Left ventricle myocardium inferior (tissue), 1 donor: ENCODE measurements around the gene SIGLEC8. TPM values are rescaled to one million over a fixed set of nuclear protein-coding genes. Genes with fewer than 3 reads are reported as not detected.

Source experiments
- DNase-seq: peaks from one replicate; pipeline ENCODE4 v3.0.0-alpha.2; 2020
- H3K27ac ChIP-seq: fragments of 200-600 bp; replicated peaks from 2 replicates; pipeline ENCODE4 v1.8.0; 2021
- H3K27me3 ChIP-seq: fragments of 200-600 bp; 2 replicates; pipeline ENCODE4 v1.8.0; 2021; ENCODE audit warnings: low read depth
- H3K36me3 ChIP-seq: fragments of 200-600 bp; 2 replicates; pipeline ENCODE4 v1.8.0; 2021
- H3K4me1 ChIP-seq: fragments of 200-600 bp; 2 replicates; pipeline ENCODE4 v1.8.0; 2021
- H3K4me3 ChIP-seq: fragments of 200-600 bp; 2 replicates; pipeline ENCODE4 v1.8.0; 2021; ENCODE audit warnings: mild to moderate bottlenecking, moderate library complexity
- H3K9me3 ChIP-seq: fragments of 200-600 bp; replicated peaks from 2 replicates; pipeline ENCODE4 v1.8.0; 2021
- CTCF ChIP-seq: fragments of 200-600 bp; IDR thresholded peaks from 2 replicates; pipeline ENCODE4 v1.8.0; 2021; ENCODE audit warnings: antibody characterized with exemption, mild to moderate bottlenecking, borderline replicate concordance
- intact Hi-C: fragments of 100-400 bp; cut with micrococcal nuclease; formaldehyde crosslinking; loops from one replicate; pipeline ENCODE4 v1.11.0; 2022
- total RNA-seq: library from RNA; stranded (reverse); fragmentation: NEBNext Ultra II Directional; extraction: Animal tissue kit (Norgen Biotek cat#: 25700); gene quantifications from one replicate; pipeline ENCODE4 v1.2.1, GENCODE V29; 2021
- donor health status: DM: no; HTN: yes; CAD: no; lungs with severe emphysema.

The SIGLEC8 gene
- total RNA-seq, 1 donor from 2014 or later: 0.16 TPM

GRCh38 chr19:51490676-51491075 is 32.4 kb upstream of the SIGLEC8 start:
- Histone ChIP-seq H3K4me1 (no peaks in the 10 kb centered on the region), H3K36me3 (no peaks in the 10 kb centered on the region), H3K27ac (no peak overlapping the region), H3K9me3 (no peaks in the 10 kb centered on the region), H3K27me3 (peaks cover 75% of the 10 kb centered on the region), H3K4me3 (no peak overlapping the region)
- TF ChIP-seq CTCF: no peak
- DNase-seq: no peak
- intact Hi-C loops: no loop called here

GRCh38 chr19:51489113-51489512 is 30.9 kb upstream of the SIGLEC8 start:
- TF ChIP-seq CTCF: no peak

GRCh38 chr19:51488491-51488890 is 30.2 kb upstream of the SIGLEC8 start:
- TF ChIP-seq CTCF: no peak
- Histone ChIP-seq H3K9me3 (no peaks in the 10 kb centered on the region), H3K36me3 (no peaks in the 10 kb centered on the region), H3K27ac (no peak overlapping the region), H3K4me1 (no peaks in the 10 kb centered on the region), H3K27me3 (peaks cover 86% of the 10 kb centered on the region), H3K4me3 (no peak overlapping the region)
- no peak for DNase-seq
- intact Hi-C loops: no loop called here

More at GRCh38 chr19:51489113-51489512, 30.9 kb upstream of the SIGLEC8 start:
- Histone ChIP-seq H3K4me3 (no peak overlapping the region), H3K9me3 (no peaks in the 10 kb centered on the region), H3K4me1 (no peaks in the 10 kb centered on the region), H3K27me3 (peaks cover 83% of the 10 kb centered on the region), H3K27ac (no peak overlapping the region), H3K36me3 (no peaks in the 10 kb centered on the region)
- DNase-seq: no peak
- intact Hi-C loops: no loop called here

GRCh38 chr19:51485960-51486660 is 27.9 kb upstream of the SIGLEC8 start:
- Histone ChIP-seq H3K27me3 (peaks cover 87% of the 10 kb centered on the region), H3K4me1 (no peaks in the 10 kb centered on the region), H3K4me3 (no peak overlapping the region), H3K36me3 (no peaks in the 10 kb centered on the region), H3K27ac (no peak overlapping the region), H3K9me3 (no peaks in the 10 kb centered on the region)
- intact Hi-C loops: no loop called here
- no peak for TF ChIP-seq CTCF
- no peak for DNase-seq

GRCh38 chr19:51480590-51480989 is 22.3 kb upstream of the SIGLEC8 start:
- no peak overlapping the region for H3K4me3 ChIP-seq
- H3K27ac ChIP-seq: no peak overlapping the region
- TF ChIP-seq CTCF: no peak
- H3K36me3 ChIP-seq: no peaks in the 10 kb centered on the region
- no peaks in the 10 kb centered on the region for H3K9me3 ChIP-seq
- DNase-seq: no peak
- no peaks in the 10 kb centered on the region for H3K4me1 ChIP-seq
- intact Hi-C loops: no loop called here
- peaks cover 90% of the 10 kb centered on the region for H3K27me3 ChIP-seq
